ENCODE measurements around the gene AURKB.
A peak's percentile ranks its signal among the peaks of the same experiment; 100 is the strongest.

The AURKB gene

DNA sequence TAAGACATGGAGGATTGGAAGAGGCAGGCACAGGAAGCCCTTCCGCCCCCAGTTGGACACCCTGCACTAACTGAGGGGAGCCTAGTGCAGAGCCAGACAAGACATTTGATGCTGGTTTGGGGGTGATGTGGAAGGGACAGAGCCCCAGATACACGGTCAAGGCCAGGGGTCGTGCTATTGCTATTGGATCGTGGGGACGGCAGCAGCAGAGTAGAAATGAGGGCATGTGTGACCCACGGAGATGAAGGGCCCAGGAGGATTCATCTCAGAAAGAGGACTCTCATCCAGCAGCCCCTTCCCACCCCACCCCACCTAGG lies 45.6 kb downstream of the AURKB start:
- intact Hi-C loops (cut with DNase I): loop anchor here (1.0 kb wide), 1 partner anchor 9 kb away; no protein-coding TSS in a partner anchor

DNA sequence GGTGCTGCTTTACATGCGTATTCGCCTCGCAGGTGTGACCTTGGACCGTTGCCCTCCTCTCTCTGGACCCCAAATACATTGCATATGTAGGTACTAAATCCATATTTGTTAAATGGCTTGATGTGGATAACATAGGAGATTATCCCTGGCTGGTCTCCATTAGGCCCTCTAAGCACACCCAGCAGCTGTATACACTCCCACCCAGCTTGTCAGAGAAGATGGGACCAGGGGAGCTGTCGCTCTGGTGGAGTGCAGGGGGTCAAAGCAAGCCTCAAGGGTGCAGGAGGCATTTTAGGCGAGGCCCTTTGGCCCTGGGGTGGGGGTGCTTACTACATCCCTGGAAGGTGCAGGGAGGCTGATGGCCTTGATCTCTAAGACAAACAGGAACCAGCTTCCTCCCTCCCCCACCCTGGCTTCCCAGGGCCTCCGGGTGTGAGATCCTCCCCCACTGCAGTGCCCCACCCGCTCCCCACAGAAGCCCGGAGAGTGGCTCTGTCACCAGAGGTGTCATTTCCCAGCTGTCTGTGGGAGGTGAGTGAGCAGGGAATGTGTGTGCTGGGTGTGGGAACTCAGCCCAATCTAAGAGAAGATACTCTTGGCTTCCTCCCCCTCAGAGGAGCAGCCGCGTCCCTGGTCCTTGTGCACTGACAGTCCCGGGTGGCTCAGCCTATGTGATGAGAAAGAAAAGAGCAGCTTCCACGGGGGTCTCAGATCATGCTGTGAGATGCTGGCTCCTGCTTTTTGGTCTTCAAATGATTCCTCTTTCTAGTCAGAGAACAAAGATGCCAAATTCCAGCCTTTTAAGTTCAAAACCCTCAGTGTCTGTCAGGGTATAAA lies 46.2 kb downstream of the AURKB start:
- DNase-seq: peak in 8 of 10 donors; percentile 69 to 96 (median 78)
- intact Hi-C loops (cut with DNase I): loop anchor here (1.0 to 2.0 kb wide), 2 partner anchors 9 to 23 kb away; no protein-coding TSS in a partner anchor

More for the DNA sequence above, 45.6 kb downstream of the AURKB start:
- peak in 3 of 10 donors; percentile 30 to 51 (median 47) for DNase-seq

DNA sequence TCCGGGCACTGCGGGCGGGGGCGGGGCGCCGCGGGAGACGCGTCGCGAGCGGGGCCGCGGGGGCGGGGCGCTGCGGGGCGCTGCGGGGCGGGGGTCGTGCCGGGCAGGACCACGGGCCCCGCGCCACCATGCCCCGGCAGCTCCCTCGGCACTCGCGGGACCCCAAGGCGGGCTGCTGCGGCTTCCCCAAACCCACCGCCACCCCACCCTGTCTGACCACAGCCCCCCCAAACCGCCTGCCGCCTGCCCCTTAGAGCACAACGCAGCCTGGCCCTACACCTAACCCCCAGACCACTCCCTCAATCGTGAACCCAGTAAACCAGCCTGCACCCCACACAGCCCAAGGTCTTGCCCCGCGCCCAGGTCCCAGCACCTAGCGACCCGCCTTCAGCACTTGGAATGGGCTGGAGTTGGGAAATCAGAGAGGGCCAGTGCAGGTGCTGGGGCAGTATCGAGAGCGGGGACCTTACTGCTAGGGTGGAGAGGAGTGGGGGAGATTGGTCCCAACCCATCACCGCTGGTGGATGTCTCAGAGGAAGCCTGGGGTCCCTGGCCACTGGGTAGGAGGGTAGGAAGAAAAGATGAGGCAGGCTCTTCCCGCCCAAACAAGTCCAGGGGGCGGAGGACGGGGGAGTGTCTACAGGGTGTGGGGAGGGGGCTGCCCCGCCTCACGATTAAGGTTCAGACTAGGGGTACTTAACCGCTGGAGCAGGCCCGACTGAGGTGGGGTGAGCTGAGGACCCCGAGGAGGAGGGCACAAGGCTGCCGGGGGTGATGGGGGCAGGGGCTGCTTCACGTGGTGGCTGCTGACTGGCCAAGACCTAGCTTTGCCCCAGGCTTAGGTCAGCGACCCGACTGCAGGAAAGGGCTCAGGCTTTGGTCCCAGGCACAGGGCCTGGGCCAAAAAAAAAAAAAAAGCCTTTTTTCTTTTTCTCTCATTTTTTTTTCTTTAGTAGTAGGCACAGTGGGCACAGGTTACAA lies 47.1 kb downstream of the AURKB start:
- DNase-seq: peak in 4 of 10 donors; percentile 24 to 75 (median 70)
- intact Hi-C loops (cut with DNase I): loop anchor here (2.0 kb wide), 1 partner anchor 24 kb away; no protein-coding TSS in a partner anchor

DNA sequence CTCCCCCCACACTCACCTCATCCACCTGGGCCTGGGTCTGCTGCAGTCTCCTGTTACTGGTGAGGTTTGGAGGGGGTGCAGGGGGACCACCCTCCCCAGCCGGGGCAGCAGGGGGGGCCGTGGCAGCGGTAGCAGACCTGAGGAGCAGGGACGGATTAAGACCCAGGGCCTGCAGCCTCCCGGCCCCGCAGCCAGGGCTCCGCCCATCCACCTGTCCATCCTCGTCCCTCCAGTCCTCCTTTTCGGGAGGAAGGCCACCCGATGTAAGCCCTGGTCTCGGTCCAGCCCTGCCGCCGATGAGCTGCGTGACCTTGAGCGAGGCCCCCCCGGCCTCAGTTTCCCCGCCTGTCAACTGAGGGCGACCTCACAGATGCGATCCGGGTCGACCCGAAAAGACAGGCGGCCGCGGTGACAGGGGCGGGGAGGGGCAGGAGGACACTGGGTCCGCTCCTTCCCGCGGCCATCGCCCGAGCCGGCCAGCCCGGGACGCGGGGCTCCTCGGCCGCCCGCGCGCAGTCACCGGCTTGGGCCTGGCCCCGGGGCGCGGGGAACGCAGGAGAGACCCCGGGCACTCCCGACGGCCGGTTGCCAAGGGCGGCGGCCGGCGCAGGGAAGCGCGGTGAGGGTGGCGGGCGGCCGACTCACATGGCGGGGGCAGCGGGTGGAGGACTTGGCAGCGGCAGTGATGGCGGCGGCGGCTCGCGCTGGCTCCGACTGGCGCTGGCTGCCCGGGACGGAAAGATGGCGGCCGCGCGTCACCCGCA lies 48.0 kb downstream of the AURKB start, which contains the start of gene VAMP2:
Gene VAMP2, minus strand, starts transcription at position 716 of the 764 bp plus-strand sequence. Its CDS starts 69 bp downstream, at position 647.
- intact Hi-C loops (cut with DNase I): loop anchor here (2.0 kb wide), 1 partner anchor 24 kb away; no protein-coding TSS in a partner anchor
- peak; percentile 66 to 97 (median 82) for DNase-seq

DNA sequence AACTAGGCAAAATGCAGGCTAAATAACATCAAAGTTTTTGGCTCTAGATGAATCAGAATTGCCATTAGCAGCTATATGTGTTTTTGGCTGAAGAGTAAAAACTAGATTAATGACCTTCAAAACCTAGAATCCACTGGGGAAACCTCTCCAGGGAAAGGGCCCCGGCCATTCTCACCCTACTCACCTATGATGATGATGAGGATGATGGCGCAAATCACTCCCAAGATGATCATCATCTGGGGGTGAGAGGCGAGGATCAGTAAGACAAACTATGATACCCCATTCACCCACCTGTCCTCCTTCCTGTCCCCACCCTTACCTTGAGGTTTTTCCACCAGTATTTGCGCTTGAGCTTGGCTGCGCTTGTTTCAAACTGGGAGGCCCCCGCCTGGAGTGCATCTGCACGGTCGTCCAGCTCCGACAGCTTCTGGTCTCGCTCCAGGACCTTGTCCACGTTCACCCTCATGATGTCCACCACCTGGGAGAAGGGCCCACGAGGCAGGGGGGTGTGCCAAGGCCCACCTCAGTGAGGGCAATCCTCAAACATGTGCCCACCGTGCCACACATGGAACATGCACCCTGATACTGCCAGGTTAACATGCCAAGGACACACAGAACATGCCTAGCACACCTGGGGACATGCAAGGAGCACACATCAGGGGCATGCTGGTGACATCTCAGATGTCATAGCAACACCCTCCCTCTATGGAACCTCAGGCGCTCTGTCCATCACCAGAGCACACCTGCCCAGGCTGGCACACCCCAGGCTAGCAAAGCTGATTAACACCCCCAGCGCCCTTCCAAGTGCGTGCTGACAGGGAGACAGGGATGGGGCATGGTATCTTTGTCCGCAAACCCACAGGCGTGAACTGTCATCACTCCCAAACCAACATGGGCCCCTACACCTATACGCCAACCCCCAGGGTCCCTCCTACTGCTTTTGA lies 48.8 kb downstream of the AURKB start:
- intact Hi-C loops (cut with DNase I): loop anchor here (2.0 kb wide), 1 partner anchor 25 kb away; no protein-coding TSS in a partner anchor
- peak in 3 of 10 donors; percentile 63 to 78 (median 75) for DNase-seq

DNA sequence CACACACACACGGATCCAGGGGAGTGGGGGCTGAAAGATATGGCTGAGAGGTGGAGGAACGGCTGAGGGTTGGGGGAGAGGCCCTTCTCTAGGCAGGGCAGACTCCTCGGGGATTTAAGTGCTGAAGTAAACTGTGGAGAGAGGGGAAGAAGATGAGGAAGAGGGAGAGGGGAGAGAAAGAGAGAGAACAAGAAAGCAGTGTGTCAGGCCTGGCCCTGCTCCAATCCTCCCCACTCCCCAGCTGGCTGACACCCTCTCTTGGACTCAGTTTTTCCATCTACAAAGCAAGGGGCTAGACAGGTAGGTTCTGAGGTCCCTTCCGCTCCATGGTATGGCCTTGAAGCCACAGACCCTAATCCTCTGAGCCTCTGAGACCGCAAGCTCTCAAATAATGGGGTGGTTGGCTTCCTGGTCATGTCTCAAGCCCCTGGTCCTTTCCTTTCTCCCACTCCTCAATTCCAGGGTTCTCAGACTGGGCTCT lies 49.6 kb downstream of the AURKB start:
- peak in 3 of 10 donors; percentile 25 to 46 (median 27) for DNase-seq
- intact Hi-C loops (cut with DNase I): no loop called here

DNA sequence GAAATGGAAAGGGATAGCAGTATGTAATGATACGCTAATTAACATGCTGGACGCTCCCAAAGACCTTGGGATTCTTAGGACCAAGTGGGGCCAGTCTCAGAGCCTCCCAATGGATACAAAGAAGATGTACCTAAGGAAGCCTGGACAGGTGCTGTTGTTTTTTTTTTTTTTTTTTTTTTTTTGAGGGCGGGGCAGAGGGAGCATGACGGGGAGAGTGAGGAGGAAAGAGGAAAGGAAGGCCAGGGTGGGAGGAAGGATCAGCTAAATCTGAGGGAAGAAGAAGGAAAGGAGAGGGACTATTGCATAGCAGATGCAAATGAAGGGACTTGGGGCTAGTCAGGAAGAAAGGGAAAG lies 50.2 kb downstream of the AURKB start:
- intact Hi-C loops (cut with DNase I): no loop called here
- peak in 2 of 10 donors; percentile 3 to 8 for DNase-seq

DNA sequence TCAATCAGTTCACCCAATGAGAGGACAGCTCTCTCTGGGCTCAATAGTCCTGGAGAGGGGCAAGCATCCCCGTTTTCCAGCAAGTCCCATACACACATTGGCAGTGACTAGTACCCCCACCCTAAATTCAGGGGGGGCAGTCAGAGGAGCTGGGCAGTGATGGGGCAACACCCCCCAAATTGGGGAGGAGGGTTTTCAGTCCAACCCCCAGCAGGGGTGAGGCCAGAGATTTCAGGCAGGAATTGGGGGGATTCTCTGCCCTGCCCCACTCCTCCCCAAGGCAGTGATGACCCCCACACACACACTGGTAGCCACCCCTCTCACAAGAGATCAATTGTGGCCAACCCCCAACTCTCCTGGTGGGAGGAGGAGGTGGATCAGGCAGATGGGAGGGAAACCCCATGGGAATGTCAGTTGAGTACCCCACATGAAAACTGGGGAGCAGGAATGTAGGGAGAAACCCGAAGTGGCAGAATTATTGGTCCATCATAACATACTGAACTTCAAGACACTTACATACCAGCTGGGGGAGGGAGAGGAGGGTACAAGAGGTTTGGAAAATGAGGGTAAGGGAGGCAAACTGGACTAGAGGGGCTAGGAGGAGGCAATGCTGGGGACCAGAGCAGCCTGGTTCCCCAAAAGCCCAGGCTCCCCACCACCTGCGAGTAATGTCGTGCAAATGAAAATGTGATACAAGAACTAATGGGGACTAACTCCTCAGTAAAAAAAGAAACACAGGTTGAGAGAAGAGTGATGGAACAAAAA lies 50.7 kb downstream of the AURKB start:
- intact Hi-C loops (cut with DNase I): loop anchor here (5.0 kb wide), 1 partner anchor 37 kb away; the partner anchor contains the start of gene HES7
- DNase-seq: peak in 3 of 10 donors; percentile 28 to 47 (median 29)

DNA sequence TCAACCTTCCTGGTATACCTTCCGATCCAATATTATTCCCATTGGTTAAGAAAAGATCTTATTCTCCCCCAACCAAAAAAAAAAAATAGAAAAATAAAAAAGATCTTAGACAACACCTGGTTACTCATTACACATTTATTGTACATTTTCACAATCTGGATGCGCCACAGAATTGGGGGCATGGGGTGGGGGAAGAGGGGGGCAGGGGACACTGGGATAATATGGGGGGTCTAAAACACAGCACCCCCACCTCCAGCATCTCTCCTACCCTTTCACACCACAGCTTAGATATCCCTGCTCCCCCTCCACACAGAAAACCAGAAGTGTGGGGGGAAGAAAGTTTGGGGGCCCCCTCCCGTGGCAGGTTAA lies 51.4 kb downstream of the AURKB start:
- DNase-seq: no peak

DNA sequence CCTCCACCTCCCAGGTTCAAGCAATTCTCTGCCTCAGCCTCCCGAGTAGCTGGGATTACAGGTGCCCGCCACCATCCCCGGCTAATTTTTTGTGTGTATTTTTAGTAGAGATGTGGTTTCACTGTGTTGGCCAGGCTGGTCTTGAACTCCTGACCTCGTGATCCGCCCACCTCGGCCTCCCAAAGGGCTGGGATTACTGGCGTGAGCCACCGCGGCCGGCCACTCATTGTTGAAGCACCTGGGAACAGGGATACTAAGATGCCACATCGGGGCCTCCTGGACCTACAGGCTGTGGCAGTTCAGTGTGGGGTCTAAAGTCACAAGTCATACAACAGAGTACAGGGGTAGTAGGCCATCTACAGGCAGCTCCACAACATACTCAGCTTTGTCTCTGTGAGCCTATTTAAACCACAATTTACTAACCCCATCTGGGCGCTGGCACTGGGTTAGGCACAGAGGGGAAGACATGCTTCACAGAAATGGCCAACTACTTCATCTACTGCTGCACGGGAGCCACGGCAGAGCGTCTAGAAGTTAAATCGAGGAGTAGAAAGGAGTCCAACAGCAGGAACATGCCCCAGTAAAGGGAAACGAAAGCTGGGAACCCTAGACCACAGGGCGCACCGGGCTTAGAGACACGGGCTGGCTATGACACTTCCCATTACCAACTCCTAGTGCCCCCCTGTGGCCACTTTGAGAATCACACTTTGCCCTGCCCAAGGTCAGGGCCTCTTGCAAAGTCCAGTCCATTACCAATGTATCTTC lies 51.9 kb downstream of the AURKB start:
- intact Hi-C loops (cut with DNase I): loop anchor here (5.0 kb wide), 1 partner anchor 36 kb away; the partner anchor contains the start of gene HES7
- DNase-seq: peak; percentile 79 to 98 (median 93)

More for the DNA sequence above, 51.4 kb downstream of the AURKB start:
- intact Hi-C loops (cut with DNase I): loop anchor here (5.0 kb wide), 1 partner anchor 37 kb away; the partner anchor contains the start of gene HES7

DNA sequence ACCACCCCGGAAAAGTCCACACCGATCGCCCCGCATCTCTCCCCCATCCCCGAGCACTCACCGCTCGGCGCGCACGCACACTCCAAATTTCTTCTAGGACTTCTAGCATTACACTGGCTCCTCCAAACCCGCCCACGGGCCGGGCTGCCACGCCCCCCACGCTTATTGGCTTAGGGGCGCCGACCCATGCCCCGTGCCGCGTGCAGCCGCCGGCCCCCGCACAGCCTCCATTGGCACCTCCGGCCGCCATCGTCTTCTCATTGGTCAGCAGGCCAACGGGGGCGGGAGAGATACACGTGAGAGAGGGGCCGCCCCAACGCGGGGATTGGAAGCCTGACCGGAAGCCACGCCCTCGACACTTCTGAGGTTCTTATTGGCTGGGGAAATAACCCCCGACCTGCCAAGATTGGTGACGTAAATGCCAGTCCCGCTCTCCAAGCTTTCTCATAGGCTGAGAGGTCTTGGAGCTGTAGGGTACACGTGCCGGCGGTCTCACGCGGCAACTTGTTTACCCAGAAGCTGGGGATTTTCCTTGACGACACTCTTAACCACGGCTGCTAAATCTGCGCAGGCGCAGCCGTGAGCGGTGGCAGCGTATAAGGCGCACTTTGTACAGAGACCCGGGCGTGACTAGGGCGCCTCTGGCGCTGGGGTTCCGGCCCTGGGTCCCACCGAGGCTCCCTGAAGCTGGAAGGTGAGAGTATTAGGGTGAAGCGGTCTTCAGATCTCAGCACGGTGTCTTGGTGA lies 54.0 kb downstream of the AURKB start:
- intact Hi-C loops (cut with DNase I): loop anchor here (1.0 to 5.0 kb wide), 2 partner anchors 18 to 34 kb away; partner anchors contain the start of gene HES7
- peak; percentile 98 to 100 (median 99) for DNase-seq

DNA sequence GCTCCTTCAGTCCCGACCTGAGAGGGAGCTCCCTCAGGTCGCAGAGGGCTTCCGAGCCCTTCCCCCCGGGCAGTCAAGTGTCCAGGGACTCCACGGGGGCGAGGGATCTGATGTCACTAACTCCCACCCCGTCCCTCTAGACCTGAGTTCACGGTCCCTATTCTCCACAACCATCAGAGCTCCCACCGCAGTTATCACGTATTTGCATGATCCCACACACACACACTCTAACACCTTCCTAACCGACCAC lies 54.5 kb downstream of the AURKB start:
- intact Hi-C loops (cut with DNase I): loop anchor here (1.0 to 5.0 kb wide), 2 partner anchors 18 to 34 kb away; partner anchors contain the start of gene HES7
- peak in 2 of 10 donors; percentile 52 to 69 for DNase-seq

DNA sequence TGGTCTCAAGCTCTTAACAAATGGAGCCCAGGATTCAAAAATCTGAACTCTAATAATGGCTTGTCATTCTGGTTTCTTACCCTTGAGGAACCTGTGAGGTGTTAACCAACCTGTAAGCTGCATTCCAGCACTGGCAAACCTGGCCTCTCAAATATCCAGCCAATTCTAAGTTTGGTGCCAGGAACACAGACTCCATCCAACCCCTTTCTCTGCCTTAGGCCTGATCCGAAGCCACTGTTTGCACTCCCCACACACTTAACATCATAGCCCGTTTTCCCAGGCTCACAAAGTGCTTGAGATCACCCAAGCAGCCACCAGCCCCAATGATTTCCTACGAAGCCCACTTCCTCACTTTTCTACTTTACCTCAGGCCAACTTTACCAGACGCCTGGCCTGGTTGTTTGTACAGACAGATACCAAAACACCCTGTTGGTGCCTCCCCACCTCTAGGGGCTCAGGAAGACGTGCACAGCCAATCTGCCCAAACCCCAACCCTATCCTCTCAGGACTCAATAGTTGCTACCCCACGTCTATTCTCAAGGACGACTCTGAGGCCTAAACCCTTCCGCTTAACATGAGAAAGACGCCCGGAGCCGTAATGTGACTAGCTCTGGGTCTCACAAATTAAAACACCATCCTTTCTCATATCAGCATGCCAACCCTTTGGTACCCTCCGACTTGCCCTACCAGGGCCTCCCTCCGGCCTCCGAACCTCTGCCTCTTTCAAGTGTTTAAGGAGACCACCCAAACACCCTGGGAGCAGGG lies 55.0 kb downstream of the AURKB start:
- intact Hi-C loops (cut with DNase I): loop anchor here (5.0 kb wide), 1 partner anchor 33 kb away; the partner anchor contains the start of gene HES7
- peak in 2 of 10 donors; percentile 15 to 38 for DNase-seq
